ENCODE data around the gene RGS19. TPM values are rescaled to one million over a fixed set of nuclear protein-coding genes. Genes with fewer than 3 reads are reported as not detected.

The RGS19 gene
- total RNA-seq, 3 donors from 2014 or later, result 14.7 to 22.2 (median 16.4) TPM

GRCh38 chr20:64035933-64036345 is 43.4 kb downstream of the RGS19 start, which contains the start of gene C20orf204:
Gene C20orf204, plus strand, starts transcription at chr20:64036182. Its CDS starts 142 bp downstream, at chr20:64036324.
- no peaks in the 10 kb centered on the region for H3K36me3 ChIP-seq
- no peak within 1 kb of the TSS for H3K4me3 ChIP-seq
- intact Hi-C loops (cut with DNase I; ENCODE audit: low total_unique reads), result no loop called here
- no peak within 1 kb of the TSS for H3K27ac ChIP-seq
- H3K27me3 ChIP-seq, result peaks cover 0 to 5% of the 10 kb centered on the region in 2 donors
- no peaks in the 10 kb centered on the region for H3K4me1 ChIP-seq
- no peak for DNase-seq (ENCODE audit: low spot score in 2 of 2)
- TF ChIP-seq POLR2A (IDR thresholded peaks at IDR 0.05) (no peak), CTCF (IDR thresholded peaks at IDR 0.05) (no peak), POLR2AphosphoS5 (IDR thresholded peaks at IDR 0.05) (no peak)
- no peaks in the 10 kb centered on the region for H3K9me3 ChIP-seq

- Histone ChIP-seq H3K27ac (no peak overlapping the region), H3K36me3 (no peaks in the 10 kb centered on the region), H3K27me3 (peaks cover 0 to under 1% of the 10 kb centered on the region in 2 donors), H3K4me1 (no peaks in the 10 kb centered on the region), H3K4me3 (no peak overlapping the region), H3K9me3 (no peaks in the 10 kb centered on the region)
- no peak for DNase-seq (ENCODE audit: low spot score in 2 of 2)
- TF ChIP-seq POLR2A (IDR thresholded peaks at IDR 0.05), result no peak
- no peak for TF ChIP-seq CTCF (IDR thresholded peaks at IDR 0.05)
- no peak for TF ChIP-seq POLR2AphosphoS5 (IDR thresholded peaks at IDR 0.05)
- intact Hi-C loops (cut with DNase I; ENCODE audit: low total_unique reads), result no loop called here
These were observed 44.0 kb downstream of the RGS19 start for GRCh38 chr20:64035066-64035932.

GRCh38 chr20:64033981-64034493 is 45.3 kb downstream of the RGS19 start:
- Histone ChIP-seq H3K4me3 (no peak overlapping the region), H3K27me3 (no peaks in the 10 kb centered on the region), H3K4me1 (no peaks in the 10 kb centered on the region), H3K9me3 (no peaks in the 10 kb centered on the region), H3K27ac (peak overlapping the region in 1 of 2 donors; percentile 38), H3K36me3 (no peaks in the 10 kb centered on the region)
- intact Hi-C loops (cut with DNase I; ENCODE audit: low total_unique reads), result no loop called here
- TF ChIP-seq CTCF (IDR thresholded peaks at IDR 0.05), result no peak
- no peak for TF ChIP-seq POLR2A (IDR thresholded peaks at IDR 0.05)
- TF ChIP-seq POLR2AphosphoS5 (IDR thresholded peaks at IDR 0.05), result no peak
- DNase-seq (ENCODE audit: low spot score in 2 of 2), result no peak

GRCh38 chr20:64032706-64033624 is 46.4 kb downstream of the RGS19 start:
- Histone ChIP-seq H3K4me3 (no peak overlapping the region), H3K27ac (no peak overlapping the region), H3K36me3 (peaks cover 2% of the 10 kb centered on the region), H3K9me3 (no peaks in the 10 kb centered on the region), H3K27me3 (no peaks in the 10 kb centered on the region), H3K4me1 (no peaks in the 10 kb centered on the region)
- TF ChIP-seq POLR2A (IDR thresholded peaks at IDR 0.05) (no peak), CTCF (IDR thresholded peaks at IDR 0.05) (no peak), POLR2AphosphoS5 (IDR thresholded peaks at IDR 0.05) (no peak)
- intact Hi-C loops (cut with DNase I; ENCODE audit: low total_unique reads), result no loop called here
- no peak for DNase-seq (ENCODE audit: low spot score in 2 of 2)
